NB4 (cell line): Measurements from ENCODE around the gene SGMS1.

Experiments used
- POLR2A ChIP-seq: IDR thresholded peaks from 2 replicates; pipeline ENCODE4 v1.6.1; 2011; ENCODE audit warnings: mild to moderate bottlenecking; ENCODE audit not compliant: insufficient read length; ENCODE audit errors: extremely low read depth
- TF ChIP-seq, protein P1 (sequence below): IDR thresholded peaks from one replicate; pipeline ENCODE4 v1.5.1; 2012; ENCODE audit warnings: low read depth, low read length
- TF ChIP-seq, protein P2 (sequence below): IDR thresholded peaks from 2 replicates; pipeline ENCODE4 v1.6.1; 2011; ENCODE audit warnings: low read depth, low read length

DNA sequence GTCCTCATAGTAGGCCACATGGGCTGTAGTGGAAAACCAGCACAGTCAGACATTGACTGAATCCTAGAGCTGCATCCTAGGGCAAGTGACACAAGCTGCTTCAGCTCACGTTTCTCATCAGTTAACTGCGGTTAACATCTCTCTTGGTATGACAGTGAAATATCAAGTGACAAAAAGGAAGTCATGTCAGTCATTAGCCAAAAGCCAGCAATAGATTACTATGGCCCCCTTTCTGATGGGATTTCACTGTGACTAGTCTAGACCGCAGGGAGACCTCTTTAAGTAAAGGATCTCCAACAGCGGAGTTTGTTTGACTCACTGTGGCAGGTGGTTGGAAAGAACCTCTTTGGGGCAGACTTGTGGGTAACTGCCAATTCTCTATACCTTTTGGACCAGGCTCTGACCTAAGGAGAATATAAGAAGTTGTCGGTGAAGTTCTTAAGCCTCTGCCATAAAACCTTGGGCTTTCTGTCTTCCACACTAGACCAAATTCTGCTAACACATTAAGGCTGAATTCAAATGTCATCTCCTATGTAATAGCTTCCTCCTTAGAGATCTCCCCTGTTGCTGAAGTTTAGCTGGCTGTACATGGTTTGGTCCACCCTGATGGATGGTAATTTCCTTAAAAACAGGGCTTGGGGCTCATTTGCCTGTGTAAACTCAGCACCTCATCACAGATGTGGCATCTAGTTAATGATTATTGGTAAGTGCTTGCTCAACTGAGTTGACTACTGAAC is 115.3 kb downstream of the SGMS1 start:
- TF ChIP-seq, protein P1, sequence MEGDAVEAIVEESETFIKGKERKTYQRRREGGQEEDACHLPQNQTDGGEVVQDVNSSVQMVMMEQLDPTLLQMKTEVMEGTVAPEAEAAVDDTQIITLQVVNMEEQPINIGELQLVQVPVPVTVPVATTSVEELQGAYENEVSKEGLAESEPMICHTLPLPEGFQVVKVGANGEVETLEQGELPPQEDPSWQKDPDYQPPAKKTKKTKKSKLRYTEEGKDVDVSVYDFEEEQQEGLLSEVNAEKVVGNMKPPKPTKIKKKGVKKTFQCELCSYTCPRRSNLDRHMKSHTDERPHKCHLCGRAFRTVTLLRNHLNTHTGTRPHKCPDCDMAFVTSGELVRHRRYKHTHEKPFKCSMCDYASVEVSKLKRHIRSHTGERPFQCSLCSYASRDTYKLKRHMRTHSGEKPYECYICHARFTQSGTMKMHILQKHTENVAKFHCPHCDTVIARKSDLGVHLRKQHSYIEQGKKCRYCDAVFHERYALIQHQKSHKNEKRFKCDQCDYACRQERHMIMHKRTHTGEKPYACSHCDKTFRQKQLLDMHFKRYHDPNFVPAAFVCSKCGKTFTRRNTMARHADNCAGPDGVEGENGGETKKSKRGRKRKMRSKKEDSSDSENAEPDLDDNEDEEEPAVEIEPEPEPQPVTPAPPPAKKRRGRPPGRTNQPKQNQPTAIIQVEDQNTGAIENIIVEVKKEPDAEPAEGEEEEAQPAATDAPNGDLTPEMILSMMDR: no peak
- TF ChIP-seq, protein P2, sequence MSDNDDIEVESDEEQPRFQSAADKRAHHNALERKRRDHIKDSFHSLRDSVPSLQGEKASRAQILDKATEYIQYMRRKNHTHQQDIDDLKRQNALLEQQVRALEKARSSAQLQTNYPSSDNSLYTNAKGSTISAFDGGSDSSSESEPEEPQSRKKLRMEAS: no peak
- TF ChIP-seq POLR2A: no peak
